Activated T-cell treated with anti-CD3 and anti-CD28 coated beads for 1 hour (primary cell): ENCODE measurements around the gene LPA.
"Not testable (repeated sequence)": the region's sequence is repeated elsewhere in the genome, so short reads cannot be mapped to it uniquely, and the experiment has no call there.

Source experiments
- DNase-seq: peaks from one replicate; pipeline ENCODE4 v3.0.0-alpha.2; 2020; ENCODE audit warnings: low read depth

The LPA gene, protein sequence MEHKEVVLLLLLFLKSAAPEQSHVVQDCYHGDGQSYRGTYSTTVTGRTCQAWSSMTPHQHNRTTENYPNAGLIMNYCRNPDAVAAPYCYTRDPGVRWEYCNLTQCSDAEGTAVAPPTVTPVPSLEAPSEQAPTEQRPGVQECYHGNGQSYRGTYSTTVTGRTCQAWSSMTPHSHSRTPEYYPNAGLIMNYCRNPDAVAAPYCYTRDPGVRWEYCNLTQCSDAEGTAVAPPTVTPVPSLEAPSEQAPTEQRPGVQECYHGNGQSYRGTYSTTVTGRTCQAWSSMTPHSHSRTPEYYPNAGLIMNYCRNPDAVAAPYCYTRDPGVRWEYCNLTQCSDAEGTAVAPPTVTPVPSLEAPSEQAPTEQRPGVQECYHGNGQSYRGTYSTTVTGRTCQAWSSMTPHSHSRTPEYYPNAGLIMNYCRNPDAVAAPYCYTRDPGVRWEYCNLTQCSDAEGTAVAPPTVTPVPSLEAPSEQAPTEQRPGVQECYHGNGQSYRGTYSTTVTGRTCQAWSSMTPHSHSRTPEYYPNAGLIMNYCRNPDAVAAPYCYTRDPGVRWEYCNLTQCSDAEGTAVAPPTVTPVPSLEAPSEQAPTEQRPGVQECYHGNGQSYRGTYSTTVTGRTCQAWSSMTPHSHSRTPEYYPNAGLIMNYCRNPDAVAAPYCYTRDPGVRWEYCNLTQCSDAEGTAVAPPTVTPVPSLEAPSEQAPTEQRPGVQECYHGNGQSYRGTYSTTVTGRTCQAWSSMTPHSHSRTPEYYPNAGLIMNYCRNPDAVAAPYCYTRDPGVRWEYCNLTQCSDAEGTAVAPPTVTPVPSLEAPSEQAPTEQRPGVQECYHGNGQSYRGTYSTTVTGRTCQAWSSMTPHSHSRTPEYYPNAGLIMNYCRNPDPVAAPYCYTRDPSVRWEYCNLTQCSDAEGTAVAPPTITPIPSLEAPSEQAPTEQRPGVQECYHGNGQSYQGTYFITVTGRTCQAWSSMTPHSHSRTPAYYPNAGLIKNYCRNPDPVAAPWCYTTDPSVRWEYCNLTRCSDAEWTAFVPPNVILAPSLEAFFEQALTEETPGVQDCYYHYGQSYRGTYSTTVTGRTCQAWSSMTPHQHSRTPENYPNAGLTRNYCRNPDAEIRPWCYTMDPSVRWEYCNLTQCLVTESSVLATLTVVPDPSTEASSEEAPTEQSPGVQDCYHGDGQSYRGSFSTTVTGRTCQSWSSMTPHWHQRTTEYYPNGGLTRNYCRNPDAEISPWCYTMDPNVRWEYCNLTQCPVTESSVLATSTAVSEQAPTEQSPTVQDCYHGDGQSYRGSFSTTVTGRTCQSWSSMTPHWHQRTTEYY (N-terminal part only)

GRCh38 chr6:160664198-160664597 is at the start of gene LPA:
Gene LPA (minus strand): TSS chr6:160664275. CDS start chr6:160664214, 61 bp downstream.
- DNase-seq, result not testable (repeated sequence)

GRCh38 chr6:160708993-160709392 is 44.9 kb upstream of the LPA start:
- DNase-seq, result not testable (repeated sequence)

DNA sequence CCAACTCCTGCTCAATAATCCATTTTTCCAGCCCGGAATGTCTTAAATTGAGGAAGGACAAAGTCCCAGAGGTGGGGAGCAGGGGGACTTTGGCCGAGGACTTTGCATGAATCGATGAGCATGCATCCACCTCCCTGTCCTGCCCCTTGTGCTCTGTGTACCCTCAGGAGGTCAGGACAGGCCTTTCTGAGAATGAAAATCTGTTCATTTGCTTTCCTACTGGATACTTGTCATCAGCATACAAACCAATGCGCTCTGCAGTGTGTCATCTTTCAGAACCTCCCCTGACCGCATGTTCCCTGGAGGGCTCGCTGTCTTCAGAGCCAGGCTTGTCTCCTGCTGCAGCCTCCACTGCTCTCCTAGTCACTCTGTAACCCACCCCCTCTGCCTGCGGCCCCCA is 40.6 kb upstream of the LPA start:
- not testable (repeated sequence) for DNase-seq

GRCh38 chr6:160701918-160702680 is 38.0 kb upstream of the LPA start, which contains the start of gene PLG:
Gene PLG (plus strand): TSS chr6:160702244. CDS start chr6:160702305, 61 bp downstream.
- DNase-seq, result not testable (repeated sequence)

DNA sequence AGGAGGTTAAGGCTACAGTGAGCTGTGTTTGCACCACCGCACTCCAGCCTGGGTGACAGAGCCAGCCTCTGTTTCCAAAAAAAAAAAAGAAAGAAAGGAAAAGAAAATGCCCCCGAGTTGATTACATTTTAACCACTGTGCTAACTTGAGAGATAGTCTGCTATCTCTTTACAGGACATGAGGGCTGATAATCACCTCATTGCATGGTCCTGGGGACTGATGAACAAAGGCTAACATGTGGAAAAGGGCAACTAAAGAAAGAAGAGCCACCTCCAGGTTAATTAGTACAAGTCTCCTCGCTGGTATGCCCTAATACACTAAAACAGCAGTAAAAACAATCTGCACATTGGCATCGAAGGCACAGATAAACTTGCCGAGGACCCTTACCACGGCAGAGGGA is 33.8 kb upstream of the LPA start:
- DNase-seq, result no peak

DNA sequence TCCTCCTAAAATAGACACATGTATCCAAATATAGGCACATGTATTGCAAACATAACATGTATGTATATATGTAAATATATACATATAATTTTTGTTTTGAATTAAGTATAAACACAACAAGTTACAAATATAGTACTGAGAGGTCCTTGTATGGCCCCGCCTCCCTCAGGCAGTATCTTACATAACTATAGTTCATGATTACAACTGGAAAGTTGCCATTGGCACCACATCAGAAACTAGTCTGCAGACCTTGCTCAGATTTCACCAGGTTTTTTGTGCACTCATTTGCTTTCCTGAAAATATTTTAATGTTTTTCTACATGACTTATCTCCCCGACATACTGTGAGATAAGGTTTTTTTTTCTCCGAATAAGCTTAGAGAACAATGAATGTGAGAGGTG is 32.8 kb upstream of the LPA start:
- not testable (repeated sequence) for DNase-seq

- not testable (repeated sequence) for DNase-seq
Observed at GRCh38 chr6:160695622-160696021, 31.5 kb upstream of the LPA start.

DNA sequence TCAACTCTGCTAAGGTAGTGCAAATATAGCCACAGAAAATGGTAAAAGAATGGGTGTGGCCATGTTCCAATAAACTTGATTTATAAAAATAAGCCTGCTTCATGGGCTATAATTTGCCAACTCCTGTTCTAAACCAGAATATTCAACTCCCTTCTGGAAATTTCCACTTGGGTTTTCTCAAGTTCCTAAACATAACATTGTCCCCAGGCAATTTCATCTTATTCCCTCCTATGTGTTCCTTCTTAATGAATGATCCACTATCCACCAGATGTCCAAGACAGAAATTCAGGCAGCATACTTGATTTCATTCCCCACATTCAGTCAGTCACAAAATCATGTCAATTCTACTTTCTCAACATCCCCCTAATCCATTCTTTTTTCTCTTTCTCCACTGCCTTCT is 30.9 kb upstream of the LPA start:
- not testable (repeated sequence) for DNase-seq

- no peak for DNase-seq
Observed at GRCh38 chr6:160692369-160692959, 28.4 kb upstream of the LPA start.

DNA sequence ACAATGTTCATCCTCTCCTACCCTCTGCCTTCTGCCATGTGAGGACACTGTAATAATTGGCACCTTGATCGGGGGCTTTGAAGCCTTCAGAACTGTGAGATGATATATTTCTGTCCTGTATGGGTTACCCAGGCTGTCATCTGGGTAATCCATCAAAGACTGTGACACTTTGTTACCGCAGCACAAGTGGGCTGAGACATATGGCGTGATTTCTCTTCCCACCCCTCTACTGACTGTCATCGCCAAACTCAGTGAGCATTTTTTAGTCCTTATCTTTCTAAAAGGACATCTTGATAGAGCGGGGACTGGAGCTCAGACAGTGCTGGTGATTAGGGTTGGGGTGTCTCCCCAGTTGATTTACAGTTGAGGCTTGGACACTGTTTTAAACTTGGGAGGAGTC is 27.5 kb upstream of the LPA start:
- DNase-seq, result no peak

DNA sequence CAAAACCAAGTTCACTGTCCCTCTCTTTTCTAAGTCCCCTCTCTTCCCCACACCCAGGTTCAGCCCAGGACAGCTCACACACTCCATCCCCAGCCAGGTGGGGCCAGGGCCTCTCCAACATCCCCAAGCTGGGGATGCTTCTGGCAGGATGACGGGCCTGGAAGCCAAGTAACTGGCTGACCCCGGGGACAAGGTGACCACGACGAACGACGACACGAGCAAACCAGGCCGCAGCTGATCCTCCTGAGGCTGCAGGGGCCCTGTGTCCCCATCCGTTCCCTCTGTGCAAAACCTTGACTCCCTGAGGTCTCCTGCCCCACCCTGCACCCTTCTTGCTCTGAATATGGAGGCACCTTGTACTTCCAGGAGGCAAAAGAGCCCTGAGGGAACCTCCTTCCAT is 26.4 kb upstream of the LPA start:
- no peak for DNase-seq

DNA sequence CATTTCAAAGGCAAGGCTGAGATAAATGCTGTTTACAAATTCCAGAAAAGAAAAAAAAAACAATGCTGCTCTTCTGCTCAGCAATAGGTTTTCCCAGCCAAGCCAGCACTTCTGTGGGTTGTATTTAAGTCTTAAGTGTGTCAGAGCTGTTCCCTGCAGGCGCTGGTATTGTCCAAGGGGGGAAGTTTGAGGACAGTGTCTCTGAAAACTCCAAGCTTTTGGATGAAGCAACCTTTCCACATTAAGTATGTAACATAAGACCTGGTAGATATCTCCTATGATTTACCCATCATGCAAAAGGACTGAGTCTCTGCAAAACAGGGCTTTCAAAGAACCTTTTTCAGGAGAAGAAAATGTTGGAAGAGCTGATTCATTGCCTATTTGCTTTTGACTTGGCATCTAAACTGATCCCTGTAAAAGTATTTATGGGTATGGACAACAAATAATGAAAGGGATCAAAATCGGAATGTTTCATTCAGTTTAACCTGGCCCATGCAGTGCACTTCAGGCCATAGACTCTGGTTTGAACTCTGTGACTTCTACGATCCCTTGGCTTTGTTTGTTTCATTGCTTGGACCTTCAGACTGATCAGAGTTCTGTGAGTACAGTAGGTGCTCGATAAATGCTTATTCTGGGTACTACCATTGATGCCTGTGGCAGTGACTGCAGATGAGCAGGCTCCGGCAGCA is 21.8 kb upstream of the LPA start:
- DNase-seq, result no peak

GRCh38 chr6:160685101-160685761 is 21.2 kb upstream of the LPA start:
- not testable (repeated sequence) for DNase-seq

DNA sequence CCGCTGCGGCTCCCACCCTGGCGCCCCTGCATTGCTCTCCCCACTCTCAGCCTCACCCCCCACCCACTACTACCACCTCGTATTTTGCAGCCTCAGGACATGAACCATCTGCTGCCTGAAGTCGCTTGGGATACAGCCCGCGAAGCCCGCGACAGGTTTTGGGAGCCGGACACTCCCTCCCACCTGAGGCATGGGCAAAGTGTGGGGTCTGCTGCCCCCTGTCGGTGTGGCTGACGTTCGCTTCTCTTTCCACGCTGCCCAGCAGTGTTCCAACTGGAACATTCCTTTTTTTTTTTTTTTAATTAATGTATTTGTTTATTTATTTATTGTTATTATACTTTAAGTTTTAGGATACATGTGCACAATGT is 15.3 kb upstream of the LPA start:
- DNase-seq, result no peak

DNA sequence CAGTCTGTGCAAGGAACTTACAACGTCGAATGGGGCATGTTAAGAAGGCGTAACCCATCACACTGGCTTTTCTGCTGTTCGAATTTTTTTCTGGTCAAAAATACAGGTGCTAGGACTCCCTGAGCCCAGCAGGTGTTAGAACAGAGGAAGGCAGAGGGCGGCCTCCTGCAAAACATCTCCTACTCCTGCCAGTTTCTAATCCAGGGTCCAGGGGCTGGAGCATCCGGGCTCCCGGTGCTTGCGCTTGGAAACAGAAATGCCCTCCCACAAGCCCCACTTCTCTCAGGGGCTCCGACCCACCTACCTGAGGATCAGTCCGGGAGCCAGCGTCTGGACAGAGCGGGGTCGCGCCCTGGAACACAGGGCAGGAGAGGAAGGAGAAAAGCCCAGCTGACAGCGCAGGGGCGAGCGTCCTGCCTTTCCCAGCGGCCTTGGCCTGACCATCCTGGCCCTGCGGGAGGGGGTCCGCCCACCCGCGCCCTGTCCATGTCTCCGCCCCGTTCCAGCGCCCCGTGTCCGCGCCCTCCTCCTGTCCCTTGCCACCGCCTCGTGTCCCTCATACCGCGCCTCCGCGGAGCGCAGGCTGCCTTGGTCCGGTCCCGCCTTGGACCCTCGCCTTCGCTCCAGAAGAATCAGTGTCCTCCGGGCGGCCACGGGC is 14.8 kb upstream of the LPA start:
- no peak for DNase-seq

DNA sequence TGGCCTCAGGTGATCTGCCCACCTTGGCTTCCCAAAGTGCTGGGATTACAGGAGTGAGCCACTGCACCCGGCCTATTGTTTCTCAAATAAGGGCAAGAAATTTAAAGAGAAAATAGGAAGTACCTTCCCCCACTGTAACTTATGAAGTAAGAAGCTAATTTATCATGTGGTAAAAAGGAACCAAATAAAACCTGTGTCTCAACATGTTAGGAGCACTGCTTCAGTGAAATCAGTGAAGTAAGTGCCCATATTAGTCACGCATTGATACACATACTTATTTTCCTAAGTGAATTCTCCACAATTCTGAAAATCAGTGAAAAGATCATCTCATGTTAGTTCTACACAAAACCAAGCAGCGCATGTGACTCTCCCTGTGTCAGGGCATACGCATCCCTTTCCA is 14.2 kb upstream of the LPA start:
- no peak for DNase-seq

GRCh38 chr6:160676418-160676817 is 12.3 kb upstream of the LPA start:
- not testable (repeated sequence) for DNase-seq

DNA sequence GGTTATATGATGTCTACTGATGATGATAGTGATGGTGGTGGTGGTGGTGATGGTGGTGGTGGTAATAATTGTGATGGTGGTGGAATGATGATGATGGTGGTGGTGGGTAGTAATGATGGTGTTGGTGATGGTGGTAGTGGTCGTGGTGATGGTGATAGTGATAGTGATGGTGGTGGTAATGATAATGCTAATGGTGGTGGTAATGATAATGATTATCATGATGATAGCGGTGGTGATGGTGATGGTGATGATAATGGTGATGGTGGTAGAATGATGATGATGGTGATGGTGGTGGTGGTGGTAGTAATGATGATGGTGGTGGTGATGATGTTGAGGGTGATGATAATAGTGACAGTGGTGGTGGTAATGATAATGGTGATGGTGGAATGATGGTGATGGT is 4.5 kb upstream of the LPA start:
- DNase-seq, result no peak
